Dermis blood vessel endothelial cell (primary cell): ENCODE data around the gene CXCL17. TPM values are rescaled to one million over a fixed set of nuclear protein-coding genes. Genes with fewer than 3 reads are reported as not detected.

Experiments used
- DNase-seq: peaks from one replicate; pipeline ENCODE4 v3.0.0; 2010
- total RNA-seq: library from RNA; depleted of rRNA; stranded (reverse); fragments of >200 nt; gene quantifications from 2 replicates; pipeline ENCODE4 v1.2.3, GENCODE V29; 2014

The CXCL17 gene
- total RNA-seq, 1 donor from 2014 or later, result not detected

- peak; percentile 94 for DNase-seq
Observed at GRCh38 chr19:42423462-42424344, 19.0 kb downstream of the CXCL17 start.

GRCh38 chr19:42422901-42423461, 19.8 kb downstream of the CXCL17 start:
- DNase-seq, result peak; percentile 50

- DNase-seq, result no peak
Observed at GRCh38 chr19:42422092-42422900, 20.4 kb downstream of the CXCL17 start.

GRCh38 chr19:42421591-42422031, 21.1 kb downstream of the CXCL17 start:
- peak; percentile 64 for DNase-seq

GRCh38 chr19:42421101-42421500, 21.6 kb downstream of the CXCL17 start:
- no peak for DNase-seq

GRCh38 chr19:42420055-42420544, 22.6 kb downstream of the CXCL17 start:
- DNase-seq, result peak; percentile 75

- DNase-seq, result no peak
Observed at GRCh38 chr19:42419309-42419708, 23.4 kb downstream of the CXCL17 start.

GRCh38 chr19:42412661-42413076, 30.1 kb downstream of the CXCL17 start:
- no peak for DNase-seq

DNA sequence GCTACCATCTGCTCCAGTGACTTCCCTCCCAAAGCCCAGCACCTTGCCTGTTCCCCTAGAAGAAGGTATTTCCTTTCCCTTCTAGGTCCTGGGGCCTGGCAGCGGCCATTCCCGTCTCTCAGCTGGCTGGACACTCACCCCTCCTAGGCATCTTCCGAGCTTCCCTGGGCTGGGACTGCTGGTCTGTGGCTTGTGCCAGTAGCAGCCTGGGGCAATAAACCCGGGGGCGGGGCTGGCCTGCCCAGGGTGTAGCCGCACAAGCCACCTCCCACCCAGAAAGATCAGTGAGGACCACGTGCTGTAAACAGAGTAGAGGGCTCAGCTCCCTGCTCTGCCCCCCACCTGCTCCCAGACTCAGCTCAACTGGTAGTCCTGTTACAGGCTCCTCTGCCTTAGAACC, 30.5 kb downstream of the CXCL17 start:
- no peak for DNase-seq

GRCh38 chr19:42411581-42412178, 31.1 kb downstream of the CXCL17 start:
- no peak for DNase-seq

- no peak for DNase-seq
Observed at GRCh38 chr19:42410371-42410770, 32.4 kb downstream of the CXCL17 start.

DNA sequence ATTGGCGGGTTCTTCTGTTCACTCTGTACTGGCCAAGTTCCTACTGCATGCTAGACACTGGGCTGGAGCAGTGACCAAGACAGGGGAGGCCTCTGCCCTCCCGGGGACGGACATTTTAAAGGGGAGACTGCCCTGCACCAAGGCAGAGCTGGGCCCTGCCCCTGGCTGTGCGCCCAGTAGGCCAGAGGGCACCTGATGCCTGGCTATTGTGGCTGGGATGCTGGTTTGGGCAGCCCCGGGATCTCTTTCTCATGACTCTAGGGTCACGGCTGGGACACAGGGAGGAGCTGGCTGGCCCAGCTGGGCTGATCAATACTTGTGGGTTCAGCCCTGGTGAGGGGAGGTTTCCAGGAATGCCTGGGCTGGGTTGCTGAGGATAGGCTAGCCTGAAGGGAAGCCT, 33.3 kb downstream of the CXCL17 start:
- peak; percentile 17 for DNase-seq

- no peak for DNase-seq
Observed at GRCh38 chr19:42407816-42408175, 35.0 kb downstream of the CXCL17 start.

DNA sequence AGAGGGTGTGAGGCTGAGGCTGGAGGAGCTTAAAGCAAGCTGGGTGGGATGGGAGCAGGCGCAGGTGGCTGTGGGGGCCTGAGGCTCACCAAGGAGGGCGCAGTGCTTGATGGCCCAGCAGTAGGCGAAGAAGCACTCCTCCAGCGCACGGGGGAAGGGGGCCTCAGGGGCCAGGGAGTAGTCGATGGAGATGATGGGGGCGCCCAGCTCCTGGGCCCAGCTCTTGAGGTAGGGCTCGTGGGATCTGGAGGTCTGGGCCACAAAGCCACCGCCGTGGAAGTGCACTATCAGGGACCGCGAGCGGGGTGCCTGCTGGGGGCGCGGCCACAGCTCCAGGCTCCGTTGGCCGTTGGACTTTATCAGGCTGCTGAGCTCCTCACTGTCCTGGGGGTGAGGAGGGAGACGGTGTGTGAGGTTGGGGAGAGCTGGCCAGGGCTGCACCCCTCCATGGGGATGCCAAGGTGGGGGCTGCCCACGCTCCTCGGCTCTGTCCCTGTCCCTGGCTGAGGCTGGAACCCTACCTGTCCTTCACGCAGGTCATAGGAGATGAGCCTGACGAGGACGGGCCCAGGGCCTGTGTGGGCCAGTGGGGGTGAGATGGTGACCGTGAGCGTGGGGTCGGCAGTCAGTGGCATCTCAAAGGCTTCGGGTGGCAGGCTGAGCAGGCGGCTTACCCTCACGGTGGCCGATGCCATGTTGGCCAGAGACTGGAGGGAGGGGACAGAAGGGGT, 35.5 kb downstream of the CXCL17 start:
- no peak for DNase-seq

GRCh38 chr19:42406111-42406510, 36.6 kb downstream of the CXCL17 start:
- no peak for DNase-seq

DNA sequence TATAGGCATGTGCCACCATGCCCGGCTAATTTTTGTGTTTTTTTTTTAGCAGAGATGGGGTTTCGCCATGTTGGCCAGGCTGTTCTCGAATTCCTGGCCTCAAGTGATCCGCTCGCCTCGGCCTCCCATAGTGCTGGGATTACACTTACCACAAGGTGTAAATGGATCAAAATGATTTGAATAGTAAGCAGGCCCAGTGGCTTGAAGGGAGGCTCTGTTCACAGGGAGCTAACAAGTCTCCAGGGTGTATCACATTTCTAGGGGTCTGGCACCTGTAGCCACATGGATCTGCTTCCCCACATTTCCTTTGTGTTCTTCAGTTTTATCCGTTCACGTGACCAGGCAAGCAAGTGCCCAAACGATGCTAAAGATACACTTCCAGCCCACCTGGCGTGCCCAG, 39.2 kb downstream of the CXCL17 start:
- DNase-seq, result no peak

DNA sequence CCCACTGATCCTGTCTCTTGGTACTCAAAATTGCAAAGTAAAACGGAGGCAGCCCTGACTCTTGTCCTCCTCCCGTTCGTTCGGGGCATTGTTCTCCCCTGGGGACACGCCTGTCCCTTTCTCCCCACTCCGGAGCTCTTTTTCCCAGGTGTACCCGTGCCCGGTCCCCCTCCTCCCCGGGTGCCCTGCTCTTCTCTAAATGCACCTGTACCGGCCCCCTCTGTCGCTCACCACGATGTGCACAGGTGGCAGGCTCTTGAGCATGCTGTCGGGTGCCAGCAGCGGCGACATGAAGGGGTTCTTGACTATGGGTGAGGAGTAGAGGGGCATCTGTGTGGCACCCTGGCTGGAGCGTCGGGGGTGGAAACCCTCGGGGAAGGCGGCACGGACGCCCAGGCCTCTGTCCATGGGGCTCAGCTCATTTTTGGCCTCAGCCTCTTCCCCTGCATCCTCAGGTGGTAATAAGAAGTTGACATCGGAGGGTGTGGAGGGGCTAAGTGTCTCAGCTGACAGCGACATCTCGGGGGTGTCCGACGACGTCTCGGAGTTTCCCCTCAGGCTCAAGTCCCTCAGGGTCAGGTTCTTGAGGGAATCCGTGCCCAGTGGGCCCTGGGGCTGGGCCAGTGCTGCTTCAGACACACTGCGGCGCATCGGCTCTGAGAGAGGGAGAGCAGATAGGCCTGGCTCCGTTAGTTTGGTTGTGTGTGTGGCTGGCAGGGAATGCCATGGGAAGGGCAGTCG, 40.2 kb downstream of the CXCL17 start:
- no peak for DNase-seq

DNA sequence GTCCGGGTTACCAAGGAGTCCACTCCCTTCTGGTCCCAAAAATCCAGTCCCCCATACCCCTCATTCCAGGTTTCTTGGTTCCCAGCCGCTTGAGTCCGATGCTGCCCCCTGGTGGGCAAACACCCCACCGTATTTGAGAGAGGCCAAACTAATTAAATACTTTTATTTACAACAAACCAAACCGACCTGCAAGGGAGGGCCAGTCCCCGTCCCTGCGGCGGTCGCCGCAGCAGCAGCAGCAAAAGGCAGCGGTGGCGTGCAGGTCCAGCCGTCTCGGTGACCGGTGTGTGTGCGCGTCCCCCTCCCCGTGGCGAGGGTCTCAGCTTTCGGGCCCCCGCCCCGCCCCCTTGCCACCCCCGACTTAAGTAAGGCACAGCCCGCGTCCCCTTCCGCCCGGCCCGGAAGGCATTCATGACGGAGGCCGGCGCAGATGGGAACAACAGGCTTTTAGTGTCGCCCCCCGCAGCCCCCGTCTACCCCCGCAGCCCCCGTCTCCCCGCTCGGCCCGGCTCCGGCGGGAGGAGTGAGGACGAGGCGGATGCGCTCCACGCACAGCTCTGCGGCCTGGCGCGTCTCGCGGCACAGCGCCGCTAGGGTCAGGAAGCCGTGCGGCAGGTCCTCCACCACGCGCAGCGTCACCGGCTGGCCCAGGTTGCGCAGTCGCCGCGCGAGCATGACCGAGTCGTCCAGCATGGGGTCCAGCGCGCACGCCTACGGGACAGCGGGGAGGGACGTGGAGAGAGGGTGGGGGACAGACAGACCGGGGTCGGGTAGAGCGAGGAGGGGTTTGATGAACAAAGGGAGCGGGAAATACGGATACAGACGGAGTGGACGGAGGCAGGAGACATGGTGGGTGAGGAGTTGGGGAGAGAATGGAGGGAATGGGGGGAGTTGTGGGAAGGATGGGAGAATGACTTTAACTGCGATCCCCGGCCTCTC, 41.1 kb downstream of the CXCL17 start:
- DNase-seq, result peak; percentile 89

GRCh38 chr19:42400404-42400803, 42.3 kb downstream of the CXCL17 start:
- DNase-seq, result no peak
